C1 segment of cervical spinal cord (tissue), 14 donors: Measurements from ENCODE around the gene PRKCE.

ENCODE experiments used
- DNase-seq, 14 donors: peaks; one replicate each; lab custom pipeline; 2025; lab: John Stamatoyannopoulos, UW

The PRKCE gene

GRCh38 chr2:46162329-46163097 lies 511.0 kb downstream of the PRKCE start:
- no peak for DNase-seq

GRCh38 chr2:46163098-46163430 lies 511.6 kb downstream of the PRKCE start:
- no peak for DNase-seq

GRCh38 chr2:46163804-46164528 lies 512.5 kb downstream of the PRKCE start:
- no peak for DNase-seq

- DNase-seq = peak in 3 of 14 donors; percentile 12 to 49 (median 29)
Measured at GRCh38 chr2:46164529-46165301, 513.2 kb downstream of the PRKCE start.

GRCh38 chr2:46165916-46166315 lies 514.4 kb downstream of the PRKCE start:
- no peak for DNase-seq

GRCh38 chr2:46167406-46167805 lies 515.9 kb downstream of the PRKCE start:
- no peak for DNase-seq

- DNase-seq = no peak
Measured at GRCh38 chr2:46167924-46168323, 516.4 kb downstream of the PRKCE start.

GRCh38 chr2:46169467-46169866 lies 518.0 kb downstream of the PRKCE start:
- DNase-seq = no peak

GRCh38 chr2:46170026-46170425 lies 518.6 kb downstream of the PRKCE start:
- no peak for DNase-seq

GRCh38 chr2:46170611-46171350 lies 519.3 kb downstream of the PRKCE start:
- DNase-seq = no peak

- DNase-seq = no peak
Measured at GRCh38 chr2:46171411-46171953, 520.0 kb downstream of the PRKCE start.

- no peak for DNase-seq
Measured at GRCh38 chr2:46171996-46172546, 520.6 kb downstream of the PRKCE start.

GRCh38 chr2:46173030-46173429 lies 521.6 kb downstream of the PRKCE start:
- DNase-seq = no peak

GRCh38 chr2:46173636-46174250 lies 522.3 kb downstream of the PRKCE start:
- DNase-seq = no peak

GRCh38 chr2:46174345-46175170 lies 523.1 kb downstream of the PRKCE start:
- DNase-seq = no peak

GRCh38 chr2:46175419-46175818 lies 523.9 kb downstream of the PRKCE start:
- no peak for DNase-seq

- DNase-seq = no peak
Measured at GRCh38 chr2:46177461-46178089, 526.1 kb downstream of the PRKCE start.

GRCh38 chr2:46179037-46179621 lies 527.7 kb downstream of the PRKCE start:
- DNase-seq = no peak

- DNase-seq = no peak
Measured at GRCh38 chr2:46180189-46180588, 528.7 kb downstream of the PRKCE start.
